ENCODE data around the gene AMIGO3.

Gene AMIGO3

GRCh38 chr3:49707113-49707480 lies 12.4 kb downstream of the AMIGO3 start:
- ChIA-PET POLR2A (no interaction called here), CTCF (interaction anchor here (1.1 to 1.8 kb wide), 3 partner anchors 11 to 170 kb away, joined by 3 to 7 read pairs (median 4); no protein-coding TSS in a partner anchor)
- no peak for DNase-seq (ENCODE audit: extremely low spot score)
- no peak for TF ChIP-seq CTCF (IDR thresholded peaks at IDR 0.05; ENCODE audit: control extremely low read depth, extremely low read depth, low read depth, missing control alignments)

GRCh38 chr3:49706456-49707112 lies 12.9 kb downstream of the AMIGO3 start:
- TF ChIP-seq CTCF (IDR thresholded peaks at IDR 0.05; ENCODE audit: control extremely low read depth, extremely low read depth, low read depth, missing control alignments): no peak
- ChIA-PET POLR2A (no interaction called here), CTCF (interaction anchor here (1.0 to 1.8 kb wide), 2 partner anchors 12 to 133 kb away, joined by 3 to 7 read pairs; no protein-coding TSS in a partner anchor)
- DNase-seq (ENCODE audit: extremely low spot score): no peak

GRCh38 chr3:49705390-49705960 lies 14.0 kb downstream of the AMIGO3 start:
- CTCF ChIA-PET: interaction anchor here (1.0 to 1.8 kb wide), 2 partner anchors 13 to 134 kb away, joined by 3 to 7 read pairs; no protein-coding TSS in a partner anchor
- no peak for TF ChIP-seq CTCF (IDR thresholded peaks at IDR 0.05; ENCODE audit: control extremely low read depth, extremely low read depth, low read depth, missing control alignments)
- no peak for DNase-seq (ENCODE audit: extremely low spot score)
- POLR2A ChIA-PET: no interaction called here

- ChIA-PET CTCF (interaction anchor here (0.9 to 5.0 kb wide), 5 partner anchors 14 to 140 kb away, joined by 3 to 37 read pairs (median 7); partner anchors contain the start of genes AMIGO3 and INKA1), POLR2A (no interaction called here)
- no peak for DNase-seq (ENCODE audit: extremely low spot score)
- no peak for TF ChIP-seq CTCF (IDR thresholded peaks at IDR 0.05; ENCODE audit: control extremely low read depth, extremely low read depth, low read depth, missing control alignments)
Measured at GRCh38 chr3:49704629-49705028, 14.9 kb downstream of the AMIGO3 start.

- DNase-seq (ENCODE audit: extremely low spot score): no peak
- no peak for TF ChIP-seq CTCF (IDR thresholded peaks at IDR 0.05; ENCODE audit: control extremely low read depth, extremely low read depth, low read depth, missing control alignments)
- CTCF ChIA-PET: interaction anchor here (0.9 to 5.0 kb wide), 8 partner anchors 9 to 228 kb away, joined by 3 to 37 read pairs (median 6); partner anchors contain the start of genes AMIGO3 and INKA1
- POLR2A ChIA-PET: no interaction called here
Measured at GRCh38 chr3:49703956-49704355, 15.5 kb downstream of the AMIGO3 start.

GRCh38 chr3:49703443-49703927 lies 16.0 kb downstream of the AMIGO3 start:
- ChIA-PET POLR2A (interaction anchor here (0.5 kb wide), 1 partner anchor 60 kb away, joined by 3 read pairs; no protein-coding TSS in a partner anchor), CTCF (interaction anchor here (0.6 to 5.0 kb wide), 9 partner anchors 10 to 228 kb away, joined by 3 to 37 read pairs (median 5); partner anchors contain the start of genes AMIGO3, GMPPB and INKA1)
- peak; percentile 85 for TF ChIP-seq CTCF (IDR thresholded peaks at IDR 0.05; ENCODE audit: control extremely low read depth, extremely low read depth, low read depth, missing control alignments)
- peak; percentile 90 for DNase-seq (ENCODE audit: extremely low spot score)
